WTC11 (cell line): ENCODE data around the gene TAS1R2. TPM values are rescaled to one million over a fixed set of nuclear protein-coding genes. Genes with fewer than 3 reads are reported as not detected.

Source experiments
- ATAC-seq: fragments of 200-7000 bp; cut with Tn5 transposase; 2 replicates; pipeline ENCODE4 v1.10.0; 2021; ENCODE audit warnings: mild to moderate bottlenecking, moderate library complexity
- CTCF ChIA-PET: fragments of 300-600 bp; sonication (Branson Sonifier 250); formaldehyde crosslinking; loops from one replicate; lab custom pipeline; 2021; ENCODE audit warnings: antibody characterized with exemption; lab: Charles Lee
- POLR2A ChIA-PET: fragments of 350-600 bp; sonication (Branson Sonifier 250); formaldehyde crosslinking; loops from one replicate; lab custom pipeline; 2021; ENCODE audit warnings: antibody characterized with exemption; lab: Charles Lee
- DNase-seq: peaks from one replicate; pipeline ENCODE4 v3.0.0; 2021; ENCODE audit warnings: low spot score
- H3K27ac Mint-ChIP-seq: 2 replicates; pipeline ENCODE4 v1.8.0; 2021; ENCODE audit warnings: mixed read lengths
- H3K27me3 Mint-ChIP-seq: 2 replicates; pipeline ENCODE4 v1.8.0; 2021; ENCODE audit warnings: low read depth, mild to moderate bottlenecking, moderate library complexity, mixed read lengths
- H3K36me3 Mint-ChIP-seq: 2 replicates; pipeline ENCODE4 v1.8.0; 2021; ENCODE audit warnings: mixed read lengths
- H3K4me1 Mint-ChIP-seq: 2 replicates; pipeline ENCODE4 v1.8.0; 2022; ENCODE audit warnings: mixed read lengths
- H3K4me3 Mint-ChIP-seq: 2 replicates; pipeline ENCODE4 v1.8.0; 2021; ENCODE audit warnings: mild to moderate bottlenecking, moderate library complexity, mixed read lengths
- H3K9me3 Mint-ChIP-seq: 2 replicates; pipeline ENCODE4 v1.8.0; 2021; ENCODE audit warnings: mixed read lengths
- ELF4 ChIP-seq: sonication (generic); formaldehyde crosslinking; IDR thresholded peaks from 2 replicates; pipeline ENCODE4 v1.8.1; 2022; ENCODE audit warnings: low read depth, mild to moderate bottlenecking, moderate library complexity, missing genetic modification reagents
- EMX1 ChIP-seq: fragments of 250-450 bp; sonication (Bioruptor Pico); IDR thresholded peaks from 2 replicates; pipeline ENCODE4 v1.8.0; 2021; ENCODE audit warnings: mild to moderate bottlenecking
- FOXP1 ChIP-seq: sonication (generic); formaldehyde crosslinking; IDR thresholded peaks from 2 replicates; pipeline ENCODE4 v1.8.0; 2022; ENCODE audit warnings: missing genetic modification reagents, mild to moderate bottlenecking, moderate library complexity, borderline replicate concordance
- GRHL2 ChIP-seq: fragments of 250-450 bp; sonication (Bioruptor Pico); IDR thresholded peaks from 2 replicates; pipeline ENCODE4 v1.8.0; 2022; ENCODE audit warnings: mild to moderate bottlenecking, moderate library complexity; ENCODE audit not compliant: insufficient replicate concordance, severe bottlenecking
- KAT7 ChIP-seq: sonication (generic); formaldehyde crosslinking; IDR thresholded peaks from 2 replicates; pipeline ENCODE4 v1.8.1; 2023; ENCODE audit warnings: missing genetic modification reagents, mild to moderate bottlenecking, borderline replicate concordance
- NR1H2 ChIP-seq: sonication (generic); formaldehyde crosslinking; IDR thresholded peaks from 2 replicates; pipeline ENCODE4 v1.9.0; 2021; ENCODE audit warnings: mild to moderate bottlenecking, moderate library complexity, missing genetic modification reagents
- TEAD1 ChIP-seq: sonication (generic); formaldehyde crosslinking; IDR thresholded peaks from 2 replicates; pipeline ENCODE4 v1.8.0; 2022; ENCODE audit warnings: mild to moderate bottlenecking, missing genetic modification reagents
- ZBTB21 ChIP-seq: sonication (generic); formaldehyde crosslinking; IDR thresholded peaks from 2 replicates; pipeline ENCODE4 v1.8.1; 2023; ENCODE audit warnings: mild to moderate bottlenecking, missing genetic modification reagents, borderline replicate concordance
- ZNF121 ChIP-seq: sonication (generic); formaldehyde crosslinking; IDR thresholded peaks from 2 replicates; pipeline ENCODE4 v1.8.0; 2023; ENCODE audit warnings: missing genetic modification reagents
- ZNF232 ChIP-seq: sonication (generic); formaldehyde crosslinking; IDR thresholded peaks from 2 replicates; pipeline ENCODE4 v1.8.0; 2022; ENCODE audit warnings: mild to moderate bottlenecking, missing genetic modification reagents
- ZNF396 ChIP-seq: fragments of 250-450 bp; sonication (Bioruptor Pico); IDR thresholded peaks from 2 replicates; pipeline ENCODE4 v1.8.0; 2021; ENCODE audit warnings: mild to moderate bottlenecking, moderate library complexity, borderline replicate concordance
- total RNA-seq: library from RNA; stranded (reverse); gene quantifications from 3 replicates; pipeline ENCODE4 v1.2.3, GENCODE V29; 2021
- TF ChIP-seq, protein P1 (sequence below): sonication (generic); formaldehyde crosslinking; IDR thresholded peaks from 2 replicates; pipeline ENCODE4 v1.8.1; 2023; ENCODE audit warnings: mild to moderate bottlenecking, missing genetic modification reagents, borderline replicate concordance
- TF ChIP-seq, protein P2 (sequence below): fragments of 250-450 bp; sonication (Bioruptor Pico); IDR thresholded peaks from 2 replicates; pipeline ENCODE4 v1.8.0; 2021; ENCODE audit warnings: mild to moderate bottlenecking
- TF ChIP-seq, protein P3 (sequence below): sonication (generic); formaldehyde crosslinking; IDR thresholded peaks from 2 replicates; pipeline ENCODE4 v1.8.0; 2022; ENCODE audit warnings: mild to moderate bottlenecking, missing genetic modification reagents
- TF ChIP-seq, protein P4 (sequence below): sonication (generic); formaldehyde crosslinking; IDR thresholded peaks from 2 replicates; pipeline ENCODE4 v1.8.1; 2023; ENCODE audit warnings: mild to moderate bottlenecking, moderate library complexity, missing genetic modification reagents
- TF ChIP-seq, protein P5 (sequence below): sonication (generic); formaldehyde crosslinking; conservative IDR thresholded peaks from 2 replicates; pipeline ENCODE4 v1.8.1; 2023; ENCODE audit warnings: mild to moderate bottlenecking, low read depth, missing genetic modification reagents, moderate library complexity
- TF ChIP-seq, protein P6 (sequence below): fragments of 250-450 bp; sonication (Bioruptor Pico); IDR thresholded peaks from 2 replicates; pipeline ENCODE4 v2.1.2; 2022; ENCODE audit warnings: mild to moderate bottlenecking, moderate library complexity
- TF ChIP-seq, protein P7 (sequence below): sonication (generic); formaldehyde crosslinking; IDR thresholded peaks from 2 replicates; pipeline ENCODE4 v1.8.0; 2023; ENCODE audit warnings: missing genetic modification reagents

TAS1R2 gene
- total RNA-seq, 1 experiment from 2014 or later = not detected

DNA sequence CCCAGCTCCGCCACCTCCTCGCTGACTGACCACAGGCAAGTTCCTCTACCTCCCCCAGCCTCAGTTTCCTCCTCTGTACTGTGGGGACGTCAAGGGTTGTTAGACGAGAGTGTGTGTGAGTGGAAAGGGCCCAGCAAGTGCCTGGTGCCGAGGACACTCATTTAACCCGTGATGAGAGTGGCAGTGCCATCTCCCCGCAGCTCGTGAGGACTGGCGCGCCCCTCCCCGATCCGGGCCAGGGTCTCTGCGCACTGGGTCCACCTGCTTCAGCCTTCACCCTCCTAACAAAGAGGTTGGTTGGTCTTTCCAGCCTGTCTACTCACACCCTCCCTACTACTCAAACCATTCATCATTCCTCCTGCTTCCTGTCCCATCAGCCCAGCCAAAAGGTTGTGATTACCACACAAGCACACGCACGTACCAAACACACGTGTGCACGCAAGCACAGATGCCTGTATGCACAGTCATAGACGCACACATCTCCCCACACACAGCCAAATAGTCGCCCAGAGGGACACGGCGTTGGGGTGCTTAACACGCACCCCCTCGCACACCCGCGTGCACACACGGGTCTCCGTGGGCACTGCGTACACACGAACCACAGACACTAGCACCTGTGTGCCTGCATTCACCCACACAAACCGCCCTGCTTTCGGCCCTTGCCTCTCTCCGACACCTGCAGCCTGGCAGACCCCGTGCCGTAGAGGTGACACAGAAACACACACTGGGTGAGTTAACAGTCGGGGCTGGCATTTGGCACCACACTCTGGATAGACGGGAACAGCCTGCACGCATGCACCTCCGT, 39.3 kb downstream of the TAS1R2 start (continued):
- TF ChIP-seq, protein P1, sequence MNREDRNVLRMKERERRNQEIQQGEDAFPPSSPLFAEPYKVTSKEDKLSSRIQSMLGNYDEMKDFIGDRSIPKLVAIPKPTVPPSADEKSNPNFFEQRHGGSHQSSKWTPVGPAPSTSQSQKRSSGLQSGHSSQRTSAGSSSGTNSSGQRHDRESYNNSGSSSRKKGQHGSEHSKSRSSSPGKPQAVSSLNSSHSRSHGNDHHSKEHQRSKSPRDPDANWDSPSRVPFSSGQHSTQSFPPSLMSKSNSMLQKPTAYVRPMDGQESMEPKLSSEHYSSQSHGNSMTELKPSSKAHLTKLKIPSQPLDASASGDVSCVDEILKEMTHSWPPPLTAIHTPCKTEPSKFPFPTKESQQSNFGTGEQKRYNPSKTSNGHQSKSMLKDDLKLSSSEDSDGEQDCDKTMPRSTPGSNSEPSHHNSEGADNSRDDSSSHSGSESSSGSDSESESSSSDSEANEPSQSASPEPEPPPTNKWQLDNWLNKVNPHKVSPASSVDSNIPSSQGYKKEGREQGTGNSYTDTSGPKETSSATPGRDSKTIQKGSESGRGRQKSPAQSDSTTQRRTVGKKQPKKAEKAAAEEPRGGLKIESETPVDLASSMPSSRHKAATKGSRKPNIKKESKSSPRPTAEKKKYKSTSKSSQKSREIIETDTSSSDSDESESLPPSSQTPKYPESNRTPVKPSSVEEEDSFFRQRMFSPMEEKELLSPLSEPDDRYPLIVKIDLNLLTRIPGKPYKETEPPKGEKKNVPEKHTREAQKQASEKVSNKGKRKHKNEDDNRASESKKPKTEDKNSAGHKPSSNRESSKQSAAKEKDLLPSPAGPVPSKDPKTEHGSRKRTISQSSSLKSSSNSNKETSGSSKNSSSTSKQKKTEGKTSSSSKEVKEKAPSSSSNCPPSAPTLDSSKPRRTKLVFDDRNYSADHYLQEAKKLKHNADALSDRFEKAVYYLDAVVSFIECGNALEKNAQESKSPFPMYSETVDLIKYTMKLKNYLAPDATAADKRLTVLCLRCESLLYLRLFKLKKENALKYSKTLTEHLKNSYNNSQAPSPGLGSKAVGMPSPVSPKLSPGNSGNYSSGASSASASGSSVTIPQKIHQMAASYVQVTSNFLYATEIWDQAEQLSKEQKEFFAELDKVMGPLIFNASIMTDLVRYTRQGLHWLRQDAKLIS (CRISPR knock-in tag) = no peak
- TF ChIP-seq, protein P2, sequence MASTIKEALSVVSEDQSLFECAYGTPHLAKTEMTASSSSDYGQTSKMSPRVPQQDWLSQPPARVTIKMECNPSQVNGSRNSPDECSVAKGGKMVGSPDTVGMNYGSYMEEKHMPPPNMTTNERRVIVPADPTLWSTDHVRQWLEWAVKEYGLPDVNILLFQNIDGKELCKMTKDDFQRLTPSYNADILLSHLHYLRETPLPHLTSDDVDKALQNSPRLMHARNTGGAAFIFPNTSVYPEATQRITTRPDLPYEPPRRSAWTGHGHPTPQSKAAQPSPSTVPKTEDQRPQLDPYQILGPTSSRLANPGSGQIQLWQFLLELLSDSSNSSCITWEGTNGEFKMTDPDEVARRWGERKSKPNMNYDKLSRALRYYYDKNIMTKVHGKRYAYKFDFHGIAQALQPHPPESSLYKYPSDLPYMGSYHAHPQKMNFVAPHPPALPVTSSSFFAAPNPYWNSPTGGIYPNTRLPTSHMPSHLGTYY = no peak
- TF ChIP-seq EMX1 (CRISPR knock-in tag) (no peak), TEAD1 (CRISPR knock-in tag) (no peak), ELF4 (CRISPR knock-in tag) (no peak), ZNF232 (CRISPR knock-in tag) (no peak), ZBTB21 (CRISPR knock-in tag) (no peak), ZNF121 (CRISPR knock-in tag) (no peak), NR1H2 (CRISPR knock-in tag) (no peak), GRHL2 (CRISPR knock-in tag) (no peak)
- TF ChIP-seq, protein P3, sequence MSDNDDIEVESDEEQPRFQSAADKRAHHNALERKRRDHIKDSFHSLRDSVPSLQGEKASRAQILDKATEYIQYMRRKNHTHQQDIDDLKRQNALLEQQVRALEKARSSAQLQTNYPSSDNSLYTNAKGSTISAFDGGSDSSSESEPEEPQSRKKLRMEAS (CRISPR knock-in tag) = no peak

DNA sequence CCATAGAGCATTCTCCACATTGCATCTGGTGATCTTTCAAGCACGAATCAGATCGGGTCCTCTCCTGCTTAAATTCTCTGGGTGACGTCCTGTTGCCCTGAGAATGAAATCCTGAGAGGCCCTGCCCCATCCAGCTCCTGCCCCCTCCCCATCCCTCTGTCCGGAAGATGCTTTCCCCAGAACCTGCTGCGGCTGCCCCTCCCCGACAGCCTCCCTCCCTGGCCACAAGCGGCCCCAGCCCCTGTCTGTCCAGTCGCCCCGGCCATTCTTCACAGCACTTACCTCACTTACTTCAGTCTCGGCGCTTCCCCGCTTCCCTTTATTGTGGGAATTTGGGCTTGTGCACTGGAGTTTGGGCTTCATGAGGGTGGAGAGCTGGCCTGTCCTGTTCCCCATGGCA, 40.3 kb downstream of the TAS1R2 start:
- ChIA-PET POLR2A (no interaction called here), CTCF (interaction anchor here (0.9 to 6.1 kb wide), 8 partner anchors 12 to 221 kb away, joined by 3 to 120 read pairs (median 4); no protein-coding TSS in a partner anchor)
- TF ChIP-seq, protein P4, sequence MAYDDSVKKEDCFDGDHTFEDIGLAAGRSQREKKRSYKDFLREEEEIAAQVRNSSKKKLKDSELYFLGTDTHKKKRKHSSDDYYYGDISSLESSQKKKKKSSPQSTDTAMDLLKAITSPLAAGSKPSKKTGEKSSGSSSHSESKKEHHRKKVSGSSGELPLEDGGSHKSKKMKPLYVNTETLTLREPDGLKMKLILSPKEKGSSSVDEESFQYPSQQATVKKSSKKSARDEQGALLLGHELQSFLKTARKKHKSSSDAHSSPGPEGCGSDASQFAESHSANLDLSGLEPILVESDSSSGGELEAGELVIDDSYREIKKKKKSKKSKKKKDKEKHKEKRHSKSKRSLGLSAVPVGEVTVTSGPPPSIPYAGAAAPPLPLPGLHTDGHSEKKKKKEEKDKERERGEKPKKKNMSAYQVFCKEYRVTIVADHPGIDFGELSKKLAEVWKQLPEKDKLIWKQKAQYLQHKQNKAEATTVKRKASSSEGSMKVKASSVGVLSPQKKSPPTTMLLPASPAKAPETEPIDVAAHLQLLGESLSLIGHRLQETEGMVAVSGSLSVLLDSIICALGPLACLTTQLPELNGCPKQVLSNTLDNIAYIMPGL (CRISPR knock-in tag) = no peak
- no peak for TF ChIP-seq FOXP1 (CRISPR knock-in tag)
- H3K9me3 Mint-ChIP-seq = peaks cover 4% of the 10 kb centered on the region; the same call in 1 of the 2 replicates
- H3K4me3 Mint-ChIP-seq = no peak overlapping the region
- no peak for ATAC-seq
- H3K36me3 Mint-ChIP-seq = no peaks in the 10 kb centered on the region
- H3K27me3 Mint-ChIP-seq = peaks cover 14% of the 10 kb centered on the region
- DNase-seq = no peak
- peaks cover 20% of the 10 kb centered on the region for H3K4me1 Mint-ChIP-seq
- no peak overlapping the region for H3K27ac Mint-ChIP-seq

DNA sequence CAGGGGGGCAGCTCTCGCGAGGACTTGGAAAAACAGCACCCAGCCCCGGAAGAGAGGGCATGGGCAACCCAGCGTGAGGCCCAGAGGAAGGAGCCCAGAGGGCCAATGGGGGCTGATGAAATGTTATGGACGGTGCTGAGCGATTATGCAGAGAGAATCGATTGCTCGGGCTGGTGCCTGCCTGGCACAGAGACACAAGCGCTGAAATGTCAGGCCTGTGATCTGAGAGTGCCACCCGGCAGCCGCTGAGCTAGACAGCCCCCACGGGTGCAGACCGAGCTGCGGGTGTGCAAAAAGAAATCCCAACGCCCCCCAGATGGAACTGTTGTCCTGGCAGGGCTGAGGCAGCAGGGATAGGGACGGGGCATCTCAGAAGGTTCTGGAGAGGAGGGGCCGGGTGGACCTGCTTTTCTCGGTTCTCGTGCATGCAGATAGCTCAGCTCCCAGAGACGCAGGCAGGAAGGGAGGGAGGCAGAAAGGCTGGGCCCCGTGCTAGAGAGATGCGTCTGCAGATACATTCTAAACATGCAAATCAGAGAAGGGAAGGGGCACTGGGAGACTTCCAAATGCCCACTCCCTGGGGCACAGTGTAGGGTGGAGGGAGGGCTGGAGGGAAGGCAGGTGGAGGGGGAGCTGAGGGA, 41.5 kb downstream of the TAS1R2 start:
- H3K4me3 Mint-ChIP-seq = no peak overlapping the region
- no peak overlapping the region for H3K27ac Mint-ChIP-seq
- no peaks in the 10 kb centered on the region for H3K9me3 Mint-ChIP-seq
- ChIA-PET POLR2A (no interaction called here), CTCF (interaction anchor here (0.9 to 6.1 kb wide), 9 partner anchors 12 to 221 kb away, joined by 3 to 120 read pairs (median 4); no protein-coding TSS in a partner anchor)
- DNase-seq (no peak), ATAC-seq (no peak)
- H3K4me1 Mint-ChIP-seq = peaks cover 20% of the 10 kb centered on the region
- H3K27me3 Mint-ChIP-seq = peaks cover 14% of the 10 kb centered on the region
- TF ChIP-seq, protein P5, sequence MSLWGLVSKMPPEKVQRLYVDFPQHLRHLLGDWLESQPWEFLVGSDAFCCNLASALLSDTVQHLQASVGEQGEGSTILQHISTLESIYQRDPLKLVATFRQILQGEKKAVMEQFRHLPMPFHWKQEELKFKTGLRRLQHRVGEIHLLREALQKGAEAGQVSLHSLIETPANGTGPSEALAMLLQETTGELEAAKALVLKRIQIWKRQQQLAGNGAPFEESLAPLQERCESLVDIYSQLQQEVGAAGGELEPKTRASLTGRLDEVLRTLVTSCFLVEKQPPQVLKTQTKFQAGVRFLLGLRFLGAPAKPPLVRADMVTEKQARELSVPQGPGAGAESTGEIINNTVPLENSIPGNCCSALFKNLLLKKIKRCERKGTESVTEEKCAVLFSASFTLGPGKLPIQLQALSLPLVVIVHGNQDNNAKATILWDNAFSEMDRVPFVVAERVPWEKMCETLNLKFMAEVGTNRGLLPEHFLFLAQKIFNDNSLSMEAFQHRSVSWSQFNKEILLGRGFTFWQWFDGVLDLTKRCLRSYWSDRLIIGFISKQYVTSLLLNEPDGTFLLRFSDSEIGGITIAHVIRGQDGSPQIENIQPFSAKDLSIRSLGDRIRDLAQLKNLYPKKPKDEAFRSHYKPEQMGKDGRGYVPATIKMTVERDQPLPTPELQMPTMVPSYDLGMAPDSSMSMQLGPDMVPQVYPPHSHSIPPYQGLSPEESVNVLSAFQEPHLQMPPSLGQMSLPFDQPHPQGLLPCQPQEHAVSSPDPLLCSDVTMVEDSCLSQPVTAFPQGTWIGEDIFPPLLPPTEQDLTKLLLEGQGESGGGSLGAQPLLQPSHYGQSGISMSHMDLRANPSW (CRISPR knock-in tag) = no peak
- no peak for TF ChIP-seq KAT7 (CRISPR knock-in tag)
- TF ChIP-seq, protein P6, sequence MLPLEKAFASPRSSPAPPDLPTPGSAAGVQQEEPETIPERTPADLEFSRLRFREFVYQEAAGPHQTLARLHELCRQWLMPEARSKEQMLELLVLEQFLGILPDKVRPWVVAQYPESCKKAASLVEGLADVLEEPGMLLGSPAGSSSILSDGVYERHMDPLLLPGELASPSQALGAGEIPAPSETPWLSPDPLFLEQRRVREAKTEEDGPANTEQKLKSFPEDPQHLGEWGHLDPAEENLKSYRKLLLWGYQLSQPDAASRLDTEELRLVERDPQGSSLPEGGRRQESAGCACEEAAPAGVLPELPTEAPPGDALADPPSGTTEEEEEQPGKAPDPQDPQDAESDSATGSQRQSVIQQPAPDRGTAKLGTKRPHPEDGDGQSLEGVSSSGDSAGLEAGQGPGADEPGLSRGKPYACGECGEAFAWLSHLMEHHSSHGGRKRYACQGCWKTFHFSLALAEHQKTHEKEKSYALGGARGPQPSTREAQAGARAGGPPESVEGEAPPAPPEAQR = no peak
- no peak for TF ChIP-seq ZNF396
- TF ChIP-seq, protein P7, sequence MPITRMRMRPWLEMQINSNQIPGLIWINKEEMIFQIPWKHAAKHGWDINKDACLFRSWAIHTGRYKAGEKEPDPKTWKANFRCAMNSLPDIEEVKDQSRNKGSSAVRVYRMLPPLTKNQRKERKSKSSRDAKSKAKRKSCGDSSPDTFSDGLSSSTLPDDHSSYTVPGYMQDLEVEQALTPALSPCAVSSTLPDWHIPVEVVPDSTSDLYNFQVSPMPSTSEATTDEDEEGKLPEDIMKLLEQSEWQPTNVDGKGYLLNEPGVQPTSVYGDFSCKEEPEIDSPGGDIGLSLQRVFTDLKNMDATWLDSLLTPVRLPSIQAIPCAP (CRISPR knock-in tag) = no peak
- H3K36me3 Mint-ChIP-seq = no peaks in the 10 kb centered on the region
